ENCODE results near the gene CEP97. TPM values are rescaled to one million over a fixed set of nuclear protein-coding genes. Genes with fewer than 3 reads are reported as not detected.

The CEP97 gene
- total RNA-seq, 4 donors from 2014 or later: 8.5 to 9.2 (median 8.9) TPM

DNA sequence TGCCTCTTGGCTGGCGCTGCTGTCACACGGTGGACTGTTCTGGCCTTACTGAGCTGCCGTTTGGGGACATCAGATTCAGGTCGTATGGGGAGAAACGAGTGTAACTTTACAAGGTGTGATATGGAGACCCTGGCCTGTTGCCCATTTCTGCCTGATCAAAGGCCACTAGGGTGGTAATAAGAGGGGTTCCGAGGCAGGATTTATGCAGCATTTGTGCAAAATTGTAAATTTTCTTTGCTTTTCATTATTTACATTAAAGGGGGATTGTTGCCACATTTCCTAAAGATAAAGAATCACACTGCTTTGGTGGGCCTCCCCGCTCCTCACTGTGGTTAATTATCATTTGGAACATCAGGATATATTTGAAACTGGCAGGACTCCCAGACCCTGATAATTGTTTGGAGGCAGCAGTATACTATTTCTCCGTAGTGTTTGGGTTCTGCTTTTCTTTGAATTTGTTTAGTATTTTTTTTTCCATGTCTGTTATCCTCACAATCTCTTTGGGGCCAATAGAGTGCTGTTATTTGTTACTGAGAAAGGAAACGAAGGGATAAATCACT lies 55.5 kb downstream of the CEP97 start:
- Histone ChIP-seq H3K9me3 (no peaks in the 10 kb centered on the region), H3K27ac (peak overlapping the region; percentile 80), H3K4me3 (peak overlapping the region; percentile 83), H3K4me1 (peaks cover 19% of the 10 kb centered on the region), H3K27me3 (no peaks in the 10 kb centered on the region), H3K36me3 (peaks cover 16% of the 10 kb centered on the region)
- no peak for DNase-seq (ENCODE audit: low spot score in 2 of 2)
- TF ChIP-seq, protein P1, sequence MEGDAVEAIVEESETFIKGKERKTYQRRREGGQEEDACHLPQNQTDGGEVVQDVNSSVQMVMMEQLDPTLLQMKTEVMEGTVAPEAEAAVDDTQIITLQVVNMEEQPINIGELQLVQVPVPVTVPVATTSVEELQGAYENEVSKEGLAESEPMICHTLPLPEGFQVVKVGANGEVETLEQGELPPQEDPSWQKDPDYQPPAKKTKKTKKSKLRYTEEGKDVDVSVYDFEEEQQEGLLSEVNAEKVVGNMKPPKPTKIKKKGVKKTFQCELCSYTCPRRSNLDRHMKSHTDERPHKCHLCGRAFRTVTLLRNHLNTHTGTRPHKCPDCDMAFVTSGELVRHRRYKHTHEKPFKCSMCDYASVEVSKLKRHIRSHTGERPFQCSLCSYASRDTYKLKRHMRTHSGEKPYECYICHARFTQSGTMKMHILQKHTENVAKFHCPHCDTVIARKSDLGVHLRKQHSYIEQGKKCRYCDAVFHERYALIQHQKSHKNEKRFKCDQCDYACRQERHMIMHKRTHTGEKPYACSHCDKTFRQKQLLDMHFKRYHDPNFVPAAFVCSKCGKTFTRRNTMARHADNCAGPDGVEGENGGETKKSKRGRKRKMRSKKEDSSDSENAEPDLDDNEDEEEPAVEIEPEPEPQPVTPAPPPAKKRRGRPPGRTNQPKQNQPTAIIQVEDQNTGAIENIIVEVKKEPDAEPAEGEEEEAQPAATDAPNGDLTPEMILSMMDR (IDR thresholded peaks at IDR 0.05): no peak
- no peak for TF ChIP-seq POLR2AphosphoS5 (IDR thresholded peaks at IDR 0.05)
- TF ChIP-seq EP300 (IDR thresholded peaks at IDR 0.05): no peak
- TF ChIP-seq POLR2A (IDR thresholded peaks at IDR 0.05): no peak
- 17% methylated on average over 9 of the region's 9 CpGs for WGBS

GRCh38 chr3:101780661-101781060 lies 56.2 kb downstream of the CEP97 start:
- TF ChIP-seq POLR2A (IDR thresholded peaks at IDR 0.05) (no peak), EP300 (IDR thresholded peaks at IDR 0.05) (no peak), POLR2AphosphoS5 (IDR thresholded peaks at IDR 0.05) (no peak)
- TF ChIP-seq, protein P1 (IDR thresholded peaks at IDR 0.05): no peak
- Histone ChIP-seq H3K36me3 (peaks cover 16% of the 10 kb centered on the region), H3K27me3 (no peaks in the 10 kb centered on the region), H3K27ac (no peak overlapping the region), H3K9me3 (no peaks in the 10 kb centered on the region), H3K4me3 (peak overlapping the region; percentile 83), H3K4me1 (peaks cover 19% of the 10 kb centered on the region)
- 60% methylated on average over 2 of the region's 2 CpGs for whole genome bisulfite sequencing
- no peak for DNase-seq (ENCODE audit: low spot score in 2 of 2)

DNA sequence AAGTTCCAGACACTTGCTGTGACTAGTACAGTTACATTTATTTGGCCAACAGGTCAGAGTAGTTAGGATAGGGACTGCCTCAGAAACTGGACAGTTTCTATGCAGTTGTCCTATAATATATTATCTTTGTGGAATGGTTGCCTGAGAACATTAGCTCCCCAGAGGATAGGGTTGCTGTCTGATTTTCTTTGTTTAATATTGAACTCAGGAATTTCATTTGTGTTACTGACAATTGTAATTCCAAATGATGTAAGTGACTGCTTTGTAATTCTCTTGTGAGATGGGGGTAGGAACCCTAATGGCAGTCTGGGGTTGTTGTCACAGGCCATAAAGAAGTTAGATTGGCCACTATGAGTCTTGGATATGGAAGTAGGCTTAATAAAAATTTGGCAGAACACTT lies 56.8 kb downstream of the CEP97 start:
- Histone ChIP-seq H3K27ac (no peak overlapping the region), H3K4me1 (peaks cover 19% of the 10 kb centered on the region), H3K9me3 (no peaks in the 10 kb centered on the region), H3K27me3 (no peaks in the 10 kb centered on the region), H3K4me3 (no peak overlapping the region), H3K36me3 (peaks cover 18% of the 10 kb centered on the region)
- no peak for DNase-seq (ENCODE audit: low spot score in 2 of 2)
- TF ChIP-seq POLR2AphosphoS5 (IDR thresholded peaks at IDR 0.05): no peak
- TF ChIP-seq POLR2A (IDR thresholded peaks at IDR 0.05): no peak
- TF ChIP-seq, protein P1 (IDR thresholded peaks at IDR 0.05): no peak
- TF ChIP-seq EP300 (IDR thresholded peaks at IDR 0.05): no peak

GRCh38 chr3:101784855-101785613 lies 60.6 kb downstream of the CEP97 start:
- Histone ChIP-seq H3K27me3 (no peaks in the 10 kb centered on the region), H3K9me3 (no peaks in the 10 kb centered on the region), H3K4me1 (peaks cover 12% of the 10 kb centered on the region), H3K36me3 (peaks cover 28% of the 10 kb centered on the region), H3K4me3 (no peak overlapping the region), H3K27ac (peak overlapping the region; percentile 5)
- WGBS: 81% methylated on average over 5 of the region's 5 CpGs
- TF ChIP-seq POLR2A (IDR thresholded peaks at IDR 0.05): no peak
- no peak for TF ChIP-seq EP300 (IDR thresholded peaks at IDR 0.05)
- TF ChIP-seq, protein P1 (IDR thresholded peaks at IDR 0.05): no peak
- no peak for TF ChIP-seq POLR2AphosphoS5 (IDR thresholded peaks at IDR 0.05)
- DNase-seq (ENCODE audit: low spot score in 2 of 2): no peak

- H3K36me3 ChIP-seq: peaks cover 16% of the 10 kb centered on the region
- no peak for TF ChIP-seq POLR2A (IDR thresholded peaks at IDR 0.05)
- TF ChIP-seq POLR2AphosphoS5 (IDR thresholded peaks at IDR 0.05): no peak
- TF ChIP-seq, protein P1 (IDR thresholded peaks at IDR 0.05): no peak
- TF ChIP-seq EP300 (IDR thresholded peaks at IDR 0.05): no peak
- H3K4me3 ChIP-seq: no peak overlapping the region
- H3K4me1 ChIP-seq: no peaks in the 10 kb centered on the region
- H3K27me3 ChIP-seq: no peaks in the 10 kb centered on the region
- no peaks in the 10 kb centered on the region for H3K9me3 ChIP-seq
- DNase-seq (ENCODE audit: low spot score in 2 of 2): no peak
- H3K27ac ChIP-seq: no peak overlapping the region
- 96% methylated on average over 4 of the region's 4 CpGs for WGBS
Measured at GRCh38 chr3:101791778-101792177, 67.4 kb downstream of the CEP97 start.

Data from suprapubic skin (tissue), 4 donors.